Measurements from ENCODE around the gene MAP4K4.

Gene MAP4K4

DNA sequence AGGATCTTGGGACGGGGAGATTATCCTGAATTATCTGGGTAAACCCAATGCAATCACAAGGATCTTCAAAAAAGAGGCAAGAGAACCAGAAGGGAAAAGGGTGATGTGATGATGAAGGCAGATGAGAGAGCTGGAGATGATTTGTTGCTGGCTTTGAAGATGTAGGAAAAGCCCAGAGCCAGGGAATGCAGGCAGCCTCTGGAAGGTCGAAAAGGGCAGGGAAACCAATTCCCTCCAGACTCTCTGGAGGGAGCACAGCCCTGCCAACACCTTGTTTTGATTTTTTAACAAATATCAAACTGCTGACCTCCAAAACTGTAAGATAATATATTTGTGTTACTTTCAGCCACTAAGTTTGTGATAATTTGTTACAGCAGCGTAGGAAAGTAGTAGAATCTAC is 245.3 kb downstream of the MAP4K4 start:
- no peak overlapping the region for H3K4me3 ChIP-seq (replicated peaks; ENCODE audit: low read depth, low read length)
- no peak for DNase-seq (ENCODE audit: extremely low read depth, insufficient read length)
- no peaks in the 10 kb centered on the region; the same call in 1 of the 2 replicates for H3K27me3 ChIP-seq (replicated peaks; ENCODE audit: control insufficient read depth, insufficient read depth, low read length)
- no peaks in the 10 kb centered on the region for H3K36me3 ChIP-seq (ENCODE audit: control insufficient read depth, insufficient read depth, low read length)
- no peak for TF ChIP-seq CTCF (IDR thresholded peaks at IDR 0.05; ENCODE audit: insufficient read depth, low read length, poor library complexity, severe bottlenecking)
